ENCODE data around the gene IKZF4.
A peak's percentile ranks its signal among the peaks of the same experiment; 100 is the strongest.

Gene IKZF4

GRCh38 chr12:56084958-56085543 is 64.2 kb downstream of the IKZF4 start:
- peak; percentile 38 to 74 (median 46) for DNase-seq

- no peak for DNase-seq
These were observed 65.3 kb downstream of the IKZF4 start for GRCh38 chr12:56086096-56086495.

- no peak for DNase-seq
These were observed 65.8 kb downstream of the IKZF4 start for GRCh38 chr12:56086608-56087007.

- peak; percentile 47 to 71 (median 53) for DNase-seq
These were observed 66.4 kb downstream of the IKZF4 start for GRCh38 chr12:56087220-56087619.

Measured in suppressor macrophage treated with lipopolysaccharide for 1 hour (primary cell).